SK-N-MC (cell line): ENCODE measurements around the gene HDAC3.

ENCODE experiments used
- DNase-seq: peaks from one replicate; pipeline ENCODE4 v3.0.0-alpha.2; 2011; ENCODE audit warnings: low read depth, low spot score
- H3K27ac ChIP-seq: fragments of 200-600 bp; sonication (generic); 2 replicates; pipeline ENCODE4 v1.5.1; 2016; ENCODE audit warnings: mixed run types
- H3K36me3 ChIP-seq: fragments of 200-600 bp; sonication (generic); 2 replicates; pipeline ENCODE4 v1.6.1; 2017; ENCODE audit warnings: antibody characterized with exemption, low read length, mixed read lengths; ENCODE audit not compliant: insufficient read depth
- H3K4me3 ChIP-seq: fragments of 200-600 bp; sonication (generic); 2 replicates; pipeline ENCODE4 v1.5.1; 2016
- H3K9ac ChIP-seq: fragments of 200-600 bp; sonication (generic); 2 replicates; pipeline ENCODE4 v1.8.0; 2017; ENCODE audit warnings: mixed run types, mixed read lengths; ENCODE audit not compliant: insufficient read length
- H3K9me3 ChIP-seq: fragments of 200-600 bp; sonication (generic); 2 replicates; pipeline ENCODE4 v1.6.1; 2017; ENCODE audit warnings: low read depth, mild to moderate bottlenecking, antibody characterized with exemption, low read length, moderate library complexity, mixed read lengths
- EZH2 ChIP-seq: fragments of 200-600 bp; sonication (generic); IDR thresholded peaks from one replicate; pipeline ENCODE4 v1.6.1; 2017; ENCODE audit warnings: antibody characterized with exemption
- FOXP2 ChIP-seq: optimal IDR thresholded peaks from 2 replicates; pipeline ENCODE3; 2011; ENCODE audit warnings: mild to moderate bottlenecking, moderate library complexity; ENCODE audit not compliant: insufficient read depth; ENCODE audit errors: extremely low read length, control extremely low read depth
- POLR2AphosphoS5 ChIP-seq: IDR thresholded peaks from 2 replicates; pipeline ENCODE4 v1.6.1; 2012; ENCODE audit warnings: mild to moderate bottlenecking, low read depth, low read length, borderline replicate concordance

The HDAC3 gene

GRCh38 chr5:141605523-141606277 lies 30.9 kb downstream of the HDAC3 start:
- Histone ChIP-seq H3K4me3 (peak overlapping the region; percentile 52), H3K9ac (peak overlapping the region; percentile 32), H3K9me3 (no peaks in the 10 kb centered on the region), H3K36me3 (no peaks in the 10 kb centered on the region), H3K27ac (peak overlapping the region; percentile 85)
- no peak for TF ChIP-seq EZH2
- TF ChIP-seq FOXP2: no peak
- TF ChIP-seq POLR2AphosphoS5: no peak
- peak; percentile 75 for DNase-seq

- Histone ChIP-seq H3K36me3 (no peaks in the 10 kb centered on the region), H3K4me3 (no peak overlapping the region), H3K27ac (peak overlapping the region; percentile 85; the same call in 1 of the 2 replicates), H3K9ac (no peak overlapping the region), H3K9me3 (no peaks in the 10 kb centered on the region)
- no peak for TF ChIP-seq FOXP2
- no peak for DNase-seq
Observed at GRCh38 chr5:141603923-141604717, 32.5 kb downstream of the HDAC3 start.

- DNase-seq: no peak
- Histone ChIP-seq H3K4me3 (no peak overlapping the region), H3K36me3 (no peaks in the 10 kb centered on the region; the same call in none of the 2 replicates), H3K9ac (no peak overlapping the region), H3K27ac (no peak overlapping the region), H3K9me3 (no peaks in the 10 kb centered on the region)
- TF ChIP-seq EZH2 (no peak), POLR2AphosphoS5 (no peak)
Observed at GRCh38 chr5:141602606-141603005, 34.0 kb downstream of the HDAC3 start.

GRCh38 chr5:141598391-141599345 lies 38.0 kb downstream of the HDAC3 start:
- no peak overlapping the region for H3K4me3 ChIP-seq
- no peak for DNase-seq
- peaks cover 10% of the 10 kb centered on the region for H3K36me3 ChIP-seq
- H3K9ac ChIP-seq: no peak overlapping the region
- H3K27ac ChIP-seq: no peak overlapping the region
- H3K9me3 ChIP-seq: no peaks in the 10 kb centered on the region
- TF ChIP-seq EZH2 (no peak), FOXP2 (no peak), POLR2AphosphoS5 (no peak)

GRCh38 chr5:141597814-141598213 lies 38.8 kb downstream of the HDAC3 start:
- no peak for DNase-seq

GRCh38 chr5:141597394-141597793 lies 39.3 kb downstream of the HDAC3 start:
- no peak for DNase-seq
- Histone ChIP-seq H3K4me3 (no peak overlapping the region), H3K36me3 (peaks cover 10% of the 10 kb centered on the region), H3K27ac (no peak overlapping the region), H3K9me3 (no peaks in the 10 kb centered on the region), H3K9ac (no peak overlapping the region)
- TF ChIP-seq EZH2 (no peak), POLR2AphosphoS5 (no peak)

More at GRCh38 chr5:141597814-141598213, 38.8 kb downstream of the HDAC3 start:
- TF ChIP-seq EZH2 (no peak), POLR2AphosphoS5 (no peak), FOXP2 (no peak)
- H3K36me3 ChIP-seq: peaks cover 10% of the 10 kb centered on the region
- H3K9ac ChIP-seq: no peak overlapping the region
- H3K4me3 ChIP-seq: no peak overlapping the region
- H3K27ac ChIP-seq: no peak overlapping the region
- no peaks in the 10 kb centered on the region for H3K9me3 ChIP-seq

GRCh38 chr5:141596867-141597266 lies 39.8 kb downstream of the HDAC3 start:
- Histone ChIP-seq H3K9ac (no peak overlapping the region), H3K9me3 (no peaks in the 10 kb centered on the region), H3K4me3 (no peak overlapping the region), H3K36me3 (peaks cover 10% of the 10 kb centered on the region), H3K27ac (no peak overlapping the region)
- TF ChIP-seq FOXP2 (no peak), POLR2AphosphoS5 (no peak), EZH2 (no peak)
- DNase-seq: no peak

GRCh38 chr5:141590127-141590526 lies 46.5 kb downstream of the HDAC3 start:
- Histone ChIP-seq H3K9me3 (no peaks in the 10 kb centered on the region), H3K27ac (no peak overlapping the region), H3K36me3 (peaks cover 21% of the 10 kb centered on the region), H3K4me3 (no peak overlapping the region), H3K9ac (no peak overlapping the region)
- no peak for DNase-seq
- TF ChIP-seq EZH2: no peak
- no peak for TF ChIP-seq FOXP2
- no peak for TF ChIP-seq POLR2AphosphoS5
